ENCODE data around the gene ALAS2.
A peak's percentile ranks its signal among the peaks of the same experiment; 100 is the strongest.
"Not testable (repeated sequence)": the region's sequence is repeated elsewhere in the genome, so short reads cannot be mapped to it uniquely, and the experiment has no call there.

Gene ALAS2

DNA sequence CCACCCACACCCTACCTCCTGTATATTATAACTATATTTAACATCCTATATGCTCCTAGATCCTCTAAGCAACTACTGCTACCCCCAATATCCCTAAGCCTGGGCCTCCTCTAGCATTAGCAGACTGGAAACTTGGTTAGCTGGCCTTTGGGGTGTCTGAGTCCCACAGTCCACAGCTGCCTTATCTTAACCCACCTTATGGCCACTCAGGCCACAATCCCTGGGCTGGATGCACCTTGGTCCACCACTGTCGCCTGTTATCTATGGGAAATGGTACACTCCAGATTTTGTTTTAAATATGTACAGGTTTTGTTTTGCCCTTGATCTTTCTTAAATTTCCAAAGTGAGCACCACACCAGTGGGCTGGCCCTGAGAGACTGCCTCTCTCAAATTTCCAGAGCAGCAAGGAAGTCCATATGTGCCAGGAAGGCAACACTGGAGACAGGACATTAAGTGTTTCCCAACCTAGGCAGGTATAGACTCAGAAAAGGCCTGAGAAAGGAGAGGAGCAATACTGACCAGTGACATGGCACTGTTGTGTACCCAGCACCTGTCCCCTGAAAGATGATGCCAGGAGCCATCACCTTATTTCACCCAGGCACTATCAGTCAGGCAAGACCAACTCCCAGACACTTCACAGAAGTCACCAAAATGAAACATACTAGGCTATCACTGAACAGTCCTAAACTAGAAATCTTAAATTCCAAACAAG, 37.7 kb downstream of the ALAS2 start:
- Histone ChIP-seq H3K9ac (ENCODE audit: low read length in 5 of 5) (peak overlapping the region in 1 of 5 donors; percentile 22), H3K27me3 (ENCODE audit: control insufficient read depth in 5 of 5, insufficient read depth in 4 of 5, low read length in 5 of 5) (peaks cover 0 to 8% (median 3%) of the 10 kb centered on the region in 5 donors), H3K4me1 (ENCODE audit: control insufficient read depth in 5 of 5, insufficient read depth in 5 of 5, low read length in 5 of 5) (peaks cover 0 to 25% (median 21%) of the 10 kb centered on the region in 5 donors), H3K36me3 (ENCODE audit: control insufficient read depth in 5 of 5, insufficient read depth in 5 of 5, low read length in 5 of 5) (no peaks in the 10 kb centered on the region), H3K4me3 (ENCODE audit: low read depth in 1 of 5, low read length in 5 of 5) (peak overlapping the region in 2 of 5 donors; percentile 22 to 33), H3K27ac (ENCODE audit: low read depth, low read length) (peak overlapping the region; percentile 82), H3K9me3 (ENCODE audit: control insufficient read depth in 5 of 5, low read length in 5 of 5) (no peaks in the 10 kb centered on the region)

- Histone ChIP-seq H3K27ac (ENCODE audit: low read depth, low read length) (no peak overlapping the region), H3K9ac (ENCODE audit: low read length in 5 of 5) (no peak overlapping the region), H3K4me3 (ENCODE audit: low read depth in 1 of 5, low read length in 5 of 5) (no peak overlapping the region), H3K4me1 (ENCODE audit: control insufficient read depth in 5 of 5, insufficient read depth in 5 of 5, low read length in 5 of 5) (peaks cover 0 to 25% (median 17%) of the 10 kb centered on the region in 5 donors), H3K27me3 (ENCODE audit: control insufficient read depth in 5 of 5, insufficient read depth in 4 of 5, low read length in 5 of 5) (peaks cover 0 to 8% (median 1%) of the 10 kb centered on the region in 5 donors), H3K9me3 (ENCODE audit: control insufficient read depth in 5 of 5, low read length in 5 of 5) (no peaks in the 10 kb centered on the region), H3K36me3 (ENCODE audit: control insufficient read depth in 5 of 5, insufficient read depth in 5 of 5, low read length in 5 of 5) (no peaks in the 10 kb centered on the region)
Observed at GRCh38 chrX:54991706-54992105, 39.1 kb downstream of the ALAS2 start.

- H3K4me1 ChIP-seq (ENCODE audit: control insufficient read depth in 5 of 5, insufficient read depth in 5 of 5, low read length in 5 of 5); H3K27ac ChIP-seq (ENCODE audit: low read depth, low read length); H3K36me3 ChIP-seq (ENCODE audit: control insufficient read depth in 5 of 5, insufficient read depth in 5 of 5, low read length in 5 of 5); H3K9ac ChIP-seq (ENCODE audit: low read length in 5 of 5); H3K9me3 ChIP-seq (ENCODE audit: control insufficient read depth in 5 of 5, low read length in 5 of 5); H3K4me3 ChIP-seq (ENCODE audit: low read depth in 1 of 5, low read length in 5 of 5); H3K27me3 ChIP-seq (ENCODE audit: control insufficient read depth in 5 of 5, insufficient read depth in 4 of 5, low read length in 5 of 5): not testable (repeated sequence)
Observed at GRCh38 chrX:54983306-54983705, 47.5 kb downstream of the ALAS2 start.

DNA sequence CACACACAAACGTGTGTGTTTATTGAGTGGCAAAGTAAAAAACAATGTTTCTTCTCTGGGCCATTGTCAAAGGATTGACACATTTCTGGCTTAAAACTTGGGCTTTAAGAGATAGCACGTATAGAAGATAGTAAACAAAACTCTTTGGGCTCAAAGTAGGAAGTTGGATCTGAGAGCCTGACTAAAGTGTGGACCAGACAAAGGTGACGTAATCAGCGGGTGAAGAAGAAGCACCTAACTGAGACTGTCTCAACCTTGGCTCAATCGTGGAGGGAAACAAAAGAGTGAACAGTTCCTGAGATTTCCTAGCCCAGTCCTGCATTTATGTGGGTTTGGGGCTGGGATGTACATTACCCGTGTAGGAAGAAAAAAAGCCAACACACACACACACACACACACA, 50.4 kb downstream of the ALAS2 start:
- no peak overlapping the region for H3K4me3 ChIP-seq (ENCODE audit: low read depth in 1 of 5, low read length in 5 of 5)
- H3K27ac ChIP-seq (ENCODE audit: low read depth, low read length) = no peak overlapping the region
- peaks cover 0 to 3% (median 0%) of the 10 kb centered on the region in 5 donors for H3K27me3 ChIP-seq (ENCODE audit: control insufficient read depth in 5 of 5, insufficient read depth in 4 of 5, low read length in 5 of 5)
- H3K36me3 ChIP-seq (ENCODE audit: control insufficient read depth in 5 of 5, insufficient read depth in 5 of 5, low read length in 5 of 5) = peaks cover 0 to 6% (median 0%) of the 10 kb centered on the region in 5 donors
- H3K9ac ChIP-seq (ENCODE audit: low read length in 5 of 5) = no peak overlapping the region
- peaks cover 0 to 8% (median 0%) of the 10 kb centered on the region in 5 donors for H3K4me1 ChIP-seq (ENCODE audit: control insufficient read depth in 5 of 5, insufficient read depth in 5 of 5, low read length in 5 of 5)
- peaks cover 0 to 5% (median 0%) of the 10 kb centered on the region in 5 donors for H3K9me3 ChIP-seq (ENCODE audit: control insufficient read depth in 5 of 5, low read length in 5 of 5)

- peaks cover 0 to 6% (median 0%) of the 10 kb centered on the region in 5 donors for H3K36me3 ChIP-seq (ENCODE audit: control insufficient read depth in 5 of 5, insufficient read depth in 5 of 5, low read length in 5 of 5)
- H3K9me3 ChIP-seq (ENCODE audit: control insufficient read depth in 5 of 5, low read length in 5 of 5) = peaks cover 0 to 5% (median 0%) of the 10 kb centered on the region in 5 donors
Observed at GRCh38 chrX:54979432-54979831, 51.3 kb downstream of the ALAS2 start.

DNA sequence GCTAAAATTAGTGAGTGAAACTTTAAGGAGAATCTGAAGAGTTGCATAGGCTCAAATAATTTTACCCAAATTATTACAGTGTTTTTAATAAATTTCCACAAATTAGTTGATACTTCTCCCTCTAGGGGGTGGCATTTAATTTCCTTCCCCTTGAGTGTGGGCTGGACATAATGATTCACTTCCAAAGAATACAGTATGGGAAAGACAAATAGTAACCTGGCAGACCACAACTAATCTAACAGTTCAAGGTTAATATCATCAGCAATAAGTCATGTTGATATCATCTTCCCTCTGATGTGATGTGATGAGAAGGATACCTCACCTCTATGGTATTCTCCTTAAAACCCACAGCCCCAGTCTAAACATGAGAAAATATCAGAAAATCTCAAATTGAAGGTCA, 52.3 kb downstream of the ALAS2 start:
- Histone ChIP-seq H3K36me3 (ENCODE audit: control insufficient read depth in 5 of 5, insufficient read depth in 5 of 5, low read length in 5 of 5) (peaks cover 0 to 2% (median 0%) of the 10 kb centered on the region in 5 donors), H3K9ac (ENCODE audit: low read length in 5 of 5) (no peak overlapping the region), H3K27me3 (ENCODE audit: control insufficient read depth in 5 of 5, insufficient read depth in 4 of 5, low read length in 5 of 5) (no peaks in the 10 kb centered on the region), H3K27ac (ENCODE audit: low read depth, low read length) (no peak overlapping the region), H3K4me1 (ENCODE audit: control insufficient read depth in 5 of 5, insufficient read depth in 5 of 5, low read length in 5 of 5) (peaks cover 0 to 8% (median 0%) of the 10 kb centered on the region in 5 donors), H3K9me3 (ENCODE audit: control insufficient read depth in 5 of 5, low read length in 5 of 5) (peaks cover 0 to 3% (median 0%) of the 10 kb centered on the region in 5 donors), H3K4me3 (ENCODE audit: low read depth in 1 of 5, low read length in 5 of 5) (no peak overlapping the region)

More at GRCh38 chrX:54979432-54979831, 51.3 kb downstream of the ALAS2 start:
- Histone ChIP-seq H3K4me3 (ENCODE audit: low read depth in 1 of 5, low read length in 5 of 5) (peak overlapping the region in 1 of 5 donors; percentile 4), H3K9ac (ENCODE audit: low read length in 5 of 5) (no peak overlapping the region), H3K27me3 (ENCODE audit: control insufficient read depth in 5 of 5, insufficient read depth in 4 of 5, low read length in 5 of 5) (no peaks in the 10 kb centered on the region), H3K4me1 (ENCODE audit: control insufficient read depth in 5 of 5, insufficient read depth in 5 of 5, low read length in 5 of 5) (peaks cover 0 to 8% (median 0%) of the 10 kb centered on the region in 5 donors), H3K27ac (ENCODE audit: low read depth, low read length) (no peak overlapping the region)

DNA sequence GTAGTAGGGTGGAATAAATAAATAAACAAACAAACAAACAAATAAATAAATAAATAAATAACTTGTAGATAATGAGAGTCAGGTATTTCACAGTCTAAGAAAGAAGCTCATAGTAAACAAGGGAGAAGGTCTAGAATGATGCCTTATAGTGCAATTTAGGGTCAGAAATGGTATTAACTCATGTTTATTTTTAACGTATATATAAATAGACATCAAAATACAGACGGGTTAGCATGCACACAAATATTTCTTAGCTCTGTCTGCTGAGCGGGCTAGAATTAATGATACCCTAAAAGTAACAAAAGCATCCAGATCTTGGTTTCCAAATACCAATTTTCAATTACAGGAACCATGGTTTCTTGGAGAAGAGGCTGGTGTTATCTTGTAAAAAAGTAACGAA, 53.4 kb downstream of the ALAS2 start:
- Histone ChIP-seq H3K9ac (ENCODE audit: low read length in 5 of 5) (no peak overlapping the region), H3K4me3 (ENCODE audit: low read depth in 1 of 5, low read length in 5 of 5) (no peak overlapping the region), H3K27me3 (ENCODE audit: control insufficient read depth in 5 of 5, insufficient read depth in 4 of 5, low read length in 5 of 5) (no peaks in the 10 kb centered on the region), H3K9me3 (ENCODE audit: control insufficient read depth in 5 of 5, low read length in 5 of 5) (no peaks in the 10 kb centered on the region), H3K4me1 (ENCODE audit: control insufficient read depth in 5 of 5, insufficient read depth in 5 of 5, low read length in 5 of 5) (peaks cover 0 to 8% (median 0%) of the 10 kb centered on the region in 5 donors), H3K36me3 (ENCODE audit: control insufficient read depth in 5 of 5, insufficient read depth in 5 of 5, low read length in 5 of 5) (no peaks in the 10 kb centered on the region), H3K27ac (ENCODE audit: low read depth, low read length) (no peak overlapping the region)

GRCh38 chrX:54964766-54965497, 65.8 kb downstream of the ALAS2 start:
- Histone ChIP-seq H3K27me3 (ENCODE audit: control insufficient read depth in 5 of 5, insufficient read depth in 4 of 5, low read length in 5 of 5) (peaks cover 0 to 8% (median 0%) of the 10 kb centered on the region in 5 donors), H3K4me1 (ENCODE audit: control insufficient read depth in 5 of 5, insufficient read depth in 5 of 5, low read length in 5 of 5) (peaks cover 0 to 7% (median 0%) of the 10 kb centered on the region in 5 donors), H3K27ac (ENCODE audit: low read depth, low read length) (no peak overlapping the region), H3K9ac (ENCODE audit: low read length in 5 of 5) (no peak overlapping the region), H3K4me3 (ENCODE audit: low read depth in 1 of 5, low read length in 5 of 5) (no peak overlapping the region), H3K9me3 (ENCODE audit: control insufficient read depth in 5 of 5, low read length in 5 of 5) (peaks cover 0 to 7% (median 5%) of the 10 kb centered on the region in 5 donors), H3K36me3 (ENCODE audit: control insufficient read depth in 5 of 5, insufficient read depth in 5 of 5, low read length in 5 of 5) (peaks cover 0 to 6% (median 0%) of the 10 kb centered on the region in 5 donors)

DNA sequence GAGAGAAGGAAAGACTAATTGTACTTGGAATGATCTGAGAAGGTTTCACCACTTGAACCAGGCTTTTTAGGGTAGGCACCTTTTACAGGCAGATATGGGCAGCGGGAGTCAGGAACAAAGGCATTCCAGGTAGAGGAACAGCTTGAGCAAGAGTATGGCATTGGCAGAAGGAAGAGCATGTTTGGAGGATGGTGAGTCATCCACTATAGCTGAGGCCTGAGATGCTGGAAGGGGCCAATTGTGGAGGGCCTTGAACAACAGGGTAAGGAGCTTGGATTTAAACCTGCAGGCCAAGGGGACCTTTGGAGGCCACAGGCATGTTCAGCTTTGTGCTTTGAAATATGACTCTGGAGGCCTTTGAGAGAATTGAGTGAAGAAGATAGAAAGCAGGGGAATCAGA, 69.0 kb downstream of the ALAS2 start:
- Histone ChIP-seq H3K27ac (ENCODE audit: low read depth, low read length) (no peak overlapping the region), H3K36me3 (ENCODE audit: control insufficient read depth in 5 of 5, insufficient read depth in 5 of 5, low read length in 5 of 5) (peaks cover 0 to 13% (median 8%) of the 10 kb centered on the region in 5 donors), H3K4me3 (ENCODE audit: low read depth in 1 of 5, low read length in 5 of 5) (no peak overlapping the region), H3K9me3 (ENCODE audit: control insufficient read depth in 5 of 5, low read length in 5 of 5) (peaks cover 0 to 4% (median 0%) of the 10 kb centered on the region in 5 donors), H3K9ac (ENCODE audit: low read length in 5 of 5) (no peak overlapping the region), H3K27me3 (ENCODE audit: control insufficient read depth in 5 of 5, insufficient read depth in 4 of 5, low read length in 5 of 5) (peaks cover 0 to 8% (median 0%) of the 10 kb centered on the region in 5 donors), H3K4me1 (ENCODE audit: control insufficient read depth in 5 of 5, insufficient read depth in 5 of 5, low read length in 5 of 5) (peaks cover 0 to 7% (median 0%) of the 10 kb centered on the region in 5 donors)

All from subcutaneous abdominal adipose tissue (tissue), 5 donors.